Neural progenitor cell (in vitro differentiated cells): ENCODE measurements around the gene GALNT18.

Experiments used
- EZH2phosphoT487 ChIP-seq: fragments of 200-600 bp; sonication (generic); IDR thresholded peaks from 2 replicates; pipeline ENCODE4 v1.6.1; 2017; ENCODE audit warnings: antibody characterized with exemption
- TF ChIP-seq, protein P1 (sequence below): fragments of 200-600 bp; sonication (generic); IDR thresholded peaks from 2 replicates; pipeline ENCODE4 v1.5.1; 2017; ENCODE audit warnings: antibody characterized with exemption, mild to moderate bottlenecking

DNA sequence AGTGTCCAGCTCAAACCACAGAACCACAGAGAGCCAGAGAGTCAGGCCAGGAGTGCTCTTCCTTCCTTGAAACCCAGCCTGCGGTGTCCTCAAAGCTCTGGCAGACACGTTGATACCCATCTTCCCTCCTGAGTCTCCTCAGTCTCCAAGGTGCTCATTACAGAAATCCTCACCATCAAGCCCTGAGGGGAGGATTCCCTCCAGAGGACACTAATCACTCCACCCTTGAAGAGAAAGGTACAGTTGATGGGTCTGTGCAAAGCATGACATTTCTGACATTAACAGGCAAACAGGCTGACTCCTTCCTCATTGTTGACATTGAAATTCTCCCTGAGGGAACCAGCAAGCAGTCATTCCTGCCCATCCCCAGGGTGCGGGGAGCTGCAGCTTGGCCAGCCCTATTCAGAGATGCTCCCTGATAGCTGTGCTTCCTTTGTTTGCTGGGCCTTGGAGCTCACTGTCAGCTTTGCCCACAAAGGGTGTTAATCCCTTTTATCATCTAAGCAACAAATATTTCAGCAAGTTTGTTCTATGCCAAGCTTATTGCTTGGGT, 167.1 kb downstream of the GALNT18 start:
- TF ChIP-seq, protein P1, sequence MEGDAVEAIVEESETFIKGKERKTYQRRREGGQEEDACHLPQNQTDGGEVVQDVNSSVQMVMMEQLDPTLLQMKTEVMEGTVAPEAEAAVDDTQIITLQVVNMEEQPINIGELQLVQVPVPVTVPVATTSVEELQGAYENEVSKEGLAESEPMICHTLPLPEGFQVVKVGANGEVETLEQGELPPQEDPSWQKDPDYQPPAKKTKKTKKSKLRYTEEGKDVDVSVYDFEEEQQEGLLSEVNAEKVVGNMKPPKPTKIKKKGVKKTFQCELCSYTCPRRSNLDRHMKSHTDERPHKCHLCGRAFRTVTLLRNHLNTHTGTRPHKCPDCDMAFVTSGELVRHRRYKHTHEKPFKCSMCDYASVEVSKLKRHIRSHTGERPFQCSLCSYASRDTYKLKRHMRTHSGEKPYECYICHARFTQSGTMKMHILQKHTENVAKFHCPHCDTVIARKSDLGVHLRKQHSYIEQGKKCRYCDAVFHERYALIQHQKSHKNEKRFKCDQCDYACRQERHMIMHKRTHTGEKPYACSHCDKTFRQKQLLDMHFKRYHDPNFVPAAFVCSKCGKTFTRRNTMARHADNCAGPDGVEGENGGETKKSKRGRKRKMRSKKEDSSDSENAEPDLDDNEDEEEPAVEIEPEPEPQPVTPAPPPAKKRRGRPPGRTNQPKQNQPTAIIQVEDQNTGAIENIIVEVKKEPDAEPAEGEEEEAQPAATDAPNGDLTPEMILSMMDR: no peak
- no peak for TF ChIP-seq EZH2phosphoT487
